ENCODE measurements around the gene CEACAM21.

CEACAM21 gene

DNA sequence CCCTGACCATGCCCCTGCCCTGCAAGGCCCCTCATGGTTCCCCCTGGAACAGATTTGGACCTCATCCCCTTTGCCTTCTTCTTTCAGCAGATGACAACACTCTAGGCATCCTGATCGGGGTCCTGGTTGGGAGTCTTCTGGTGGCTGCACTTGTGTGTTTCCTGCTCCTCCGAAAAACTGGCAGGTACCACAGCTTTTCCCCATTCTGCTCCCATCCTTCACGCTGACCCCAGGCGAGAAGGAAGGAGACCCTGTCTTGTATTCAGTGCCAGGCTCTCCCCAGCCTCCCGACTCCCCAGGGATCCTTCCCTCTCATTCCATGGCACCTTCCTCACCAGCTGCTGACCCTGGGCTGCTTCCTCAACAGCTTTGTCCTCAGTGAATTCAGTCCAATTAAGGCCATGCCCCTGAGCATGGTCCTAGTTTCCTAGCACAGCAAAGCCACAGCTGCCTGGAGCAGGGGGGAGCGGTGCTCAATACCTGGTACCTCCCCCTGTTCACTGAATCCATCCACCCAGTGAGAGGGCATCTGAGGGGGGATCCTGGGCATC is 8.4 kb downstream of the CEACAM21 start:
- H3K4me3 ChIP-seq (replicated peaks in 1 of 2; ENCODE audit: low read depth in 2 of 2, low read length in 2 of 2): no peak overlapping the region
- TF ChIP-seq, protein P1, sequence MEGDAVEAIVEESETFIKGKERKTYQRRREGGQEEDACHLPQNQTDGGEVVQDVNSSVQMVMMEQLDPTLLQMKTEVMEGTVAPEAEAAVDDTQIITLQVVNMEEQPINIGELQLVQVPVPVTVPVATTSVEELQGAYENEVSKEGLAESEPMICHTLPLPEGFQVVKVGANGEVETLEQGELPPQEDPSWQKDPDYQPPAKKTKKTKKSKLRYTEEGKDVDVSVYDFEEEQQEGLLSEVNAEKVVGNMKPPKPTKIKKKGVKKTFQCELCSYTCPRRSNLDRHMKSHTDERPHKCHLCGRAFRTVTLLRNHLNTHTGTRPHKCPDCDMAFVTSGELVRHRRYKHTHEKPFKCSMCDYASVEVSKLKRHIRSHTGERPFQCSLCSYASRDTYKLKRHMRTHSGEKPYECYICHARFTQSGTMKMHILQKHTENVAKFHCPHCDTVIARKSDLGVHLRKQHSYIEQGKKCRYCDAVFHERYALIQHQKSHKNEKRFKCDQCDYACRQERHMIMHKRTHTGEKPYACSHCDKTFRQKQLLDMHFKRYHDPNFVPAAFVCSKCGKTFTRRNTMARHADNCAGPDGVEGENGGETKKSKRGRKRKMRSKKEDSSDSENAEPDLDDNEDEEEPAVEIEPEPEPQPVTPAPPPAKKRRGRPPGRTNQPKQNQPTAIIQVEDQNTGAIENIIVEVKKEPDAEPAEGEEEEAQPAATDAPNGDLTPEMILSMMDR (IDR thresholded peaks at IDR 0.05; ENCODE audit: low read depth, low read length): no peak
- DNase-seq (ENCODE audit: low read depth in 2 of 2): no peak

DNA sequence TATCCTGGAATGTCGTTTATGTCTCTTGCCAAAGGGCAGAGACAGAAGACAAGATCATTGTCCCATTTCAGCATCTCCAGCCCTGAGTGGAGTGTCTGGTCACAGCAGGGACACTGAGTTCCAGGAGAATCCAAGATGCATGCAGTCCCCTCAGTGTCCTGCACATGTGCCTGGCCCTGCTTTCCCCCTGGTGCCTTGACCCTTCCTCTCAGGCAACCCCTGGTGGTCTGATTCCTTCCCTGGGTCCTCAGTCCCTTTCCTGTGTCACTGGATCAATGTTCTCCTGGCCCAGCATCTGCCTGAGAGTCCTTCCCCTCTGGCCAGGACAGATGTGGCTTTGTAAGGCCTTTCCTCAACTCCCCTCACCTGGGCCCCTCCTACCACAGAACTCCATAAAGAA is 9.0 kb downstream of the CEACAM21 start:
- no peak overlapping the region for H3K4me3 ChIP-seq (replicated peaks in 1 of 2; ENCODE audit: low read depth in 2 of 2, low read length in 2 of 2)
- TF ChIP-seq, protein P1 (IDR thresholded peaks at IDR 0.05; ENCODE audit: low read depth, low read length): no peak

DNA sequence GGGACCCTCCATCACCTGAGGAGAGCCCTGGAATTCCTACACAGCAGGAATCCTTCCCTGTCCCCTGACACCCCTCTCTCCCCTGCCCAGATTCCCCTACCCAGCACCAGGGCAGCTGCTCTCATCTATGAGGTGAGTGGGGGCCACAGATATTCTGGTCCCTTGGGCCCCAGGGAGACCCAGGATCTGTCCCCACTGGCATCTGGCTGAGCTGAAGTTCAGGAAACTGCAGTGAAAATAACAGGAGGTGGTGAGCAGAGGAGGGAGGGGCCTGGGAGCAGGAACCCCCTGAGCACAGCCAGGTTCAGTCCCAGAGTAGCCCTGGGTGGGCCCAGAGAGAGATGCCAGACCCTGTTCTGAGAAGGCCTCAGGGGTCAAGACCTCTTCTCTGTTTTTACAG is 10.1 kb downstream of the CEACAM21 start:
- TF ChIP-seq, protein P1 (IDR thresholded peaks at IDR 0.05; ENCODE audit: low read depth, low read length): no peak
- DNase-seq (ENCODE audit: low read depth in 2 of 2): no peak

More for the DNA sequence above, 9.0 kb downstream of the CEACAM21 start:
- no peak for DNase-seq (ENCODE audit: low read depth in 2 of 2)

DNA sequence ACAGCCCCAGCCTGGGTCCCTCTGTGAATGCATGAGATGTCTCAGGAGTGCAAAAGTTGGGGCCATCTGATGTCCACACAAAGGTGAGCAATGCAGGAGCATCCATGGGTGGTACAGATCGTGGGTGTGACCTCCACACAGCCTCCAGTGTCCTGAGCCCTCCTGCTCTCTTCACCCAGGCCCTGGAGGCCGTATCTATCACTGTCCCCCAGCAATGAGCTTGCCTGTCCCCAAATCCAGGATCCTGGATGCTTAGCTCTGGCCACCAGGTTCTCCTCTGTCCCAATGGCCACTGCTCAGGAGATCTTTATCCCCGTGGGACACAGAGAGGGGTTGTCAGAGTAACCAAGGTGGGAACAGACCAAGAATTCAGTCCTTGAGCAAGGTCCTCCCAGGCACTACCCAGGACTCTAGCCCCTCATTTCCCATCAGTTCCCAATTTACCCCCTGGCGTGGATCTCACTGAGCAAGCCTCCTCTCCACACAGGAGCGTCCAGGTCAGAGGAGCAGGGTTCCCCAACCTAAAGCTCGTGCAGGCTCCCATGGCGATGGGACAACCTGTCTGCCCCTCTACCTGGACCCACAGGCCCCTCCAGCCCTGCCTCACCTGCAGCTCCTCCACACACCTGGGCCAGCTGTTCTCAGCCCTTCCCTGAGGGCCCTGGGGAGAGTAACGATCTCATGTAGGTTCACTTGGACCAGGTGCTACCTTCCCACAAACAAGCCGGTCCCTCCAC is 11.3 kb downstream of the CEACAM21 start:
- no peak for DNase-seq (ENCODE audit: low read depth in 2 of 2)
- TF ChIP-seq, protein P1 (IDR thresholded peaks at IDR 0.05; ENCODE audit: low read depth, low read length): no peak
- H3K4me3 ChIP-seq (replicated peaks in 1 of 2; ENCODE audit: low read depth in 2 of 2, low read length in 2 of 2): no peak overlapping the region

More for the DNA sequence above, 10.1 kb downstream of the CEACAM21 start:
- H3K4me3 ChIP-seq (replicated peaks in 1 of 2; ENCODE audit: low read depth in 2 of 2, low read length in 2 of 2): no peak overlapping the region

DNA sequence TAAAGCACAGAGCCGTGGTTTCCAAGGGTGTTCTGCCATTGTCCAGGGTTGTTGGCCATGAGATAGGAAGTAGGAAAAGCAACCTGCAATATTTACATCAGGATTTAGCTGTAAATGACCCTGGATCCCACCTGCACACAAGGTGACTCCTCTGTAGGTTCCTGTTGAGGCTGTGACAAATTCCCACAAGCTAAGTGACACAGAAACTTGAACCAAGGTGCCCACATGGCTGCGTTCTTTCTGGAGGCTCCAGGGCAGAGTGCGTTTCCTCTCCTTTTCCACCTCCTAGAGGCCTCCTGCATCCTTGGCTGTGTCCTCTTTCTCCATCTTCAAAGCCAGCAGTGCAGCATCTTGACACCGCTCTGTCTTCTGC is 11.9 kb downstream of the CEACAM21 start:
- TF ChIP-seq, protein P1 (IDR thresholded peaks at IDR 0.05; ENCODE audit: low read depth, low read length): no peak
- H3K4me3 ChIP-seq (replicated peaks in 1 of 2; ENCODE audit: low read depth in 2 of 2, low read length in 2 of 2): no peak overlapping the region
- no peak for DNase-seq (ENCODE audit: low read depth in 2 of 2)

DNA sequence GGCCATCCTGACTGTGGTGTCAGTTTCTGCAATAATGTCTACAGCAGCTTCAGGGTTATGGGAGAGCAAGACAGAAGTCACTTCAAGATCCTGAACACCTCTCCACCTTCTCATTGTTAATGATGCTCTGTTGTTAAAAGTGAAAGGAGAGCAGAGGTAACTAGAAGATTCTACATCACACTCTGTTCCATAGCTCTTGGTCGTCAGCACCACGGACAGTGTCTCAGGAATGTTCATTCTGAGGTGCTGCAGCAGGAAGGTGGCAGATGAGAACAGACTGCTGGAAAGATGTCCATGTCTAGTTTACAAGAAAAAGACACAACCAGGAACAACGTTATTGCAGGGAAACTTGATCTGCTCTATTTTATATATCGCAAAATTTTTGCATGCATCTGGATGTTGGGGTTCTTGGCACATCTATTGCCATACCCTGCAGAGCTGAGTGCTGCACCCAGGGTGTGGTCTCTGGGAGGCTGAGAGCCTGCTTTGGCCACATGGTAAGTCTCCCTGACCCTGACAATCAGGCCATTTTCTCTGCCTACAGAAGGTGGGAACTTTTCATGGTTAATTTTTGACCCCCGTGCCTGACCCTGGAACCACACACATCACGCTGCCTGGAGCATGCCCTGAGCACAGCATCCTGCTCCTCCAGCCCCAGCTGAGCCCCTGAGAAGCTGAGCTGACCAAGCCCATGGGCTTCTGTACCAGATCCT is 12.7 kb downstream of the CEACAM21 start:
- DNase-seq (ENCODE audit: low read depth in 2 of 2): peak; percentile 39 to 49
- H3K4me3 ChIP-seq (replicated peaks in 1 of 2; ENCODE audit: low read depth in 2 of 2, low read length in 2 of 2): no peak overlapping the region
- TF ChIP-seq, protein P1 (IDR thresholded peaks at IDR 0.05; ENCODE audit: low read depth, low read length): no peak

Data from cardiac fibroblast (primary cell).